SU-DHL-6 (cell line): Measurements from ENCODE around the gene SCCPDH.

Experiments
- EZH2phosphoT487 ChIP-seq: fragments of 200-600 bp; sonication (generic), shearing (Covaris generic); conservative IDR thresholded peaks from 2 replicates; pipeline ENCODE4 v1.6.1; 2018; ENCODE audit warnings: mild to moderate bottlenecking, antibody characterized with exemption, low read length, moderate library complexity, mixed read lengths
- TF ChIP-seq, protein P1 (sequence below): fragments of 200-600 bp; sonication (generic); IDR thresholded peaks from one replicate; pipeline ENCODE4 v1.5.1; 2017; ENCODE audit warnings: antibody characterized with exemption, mild to moderate bottlenecking, low read length, moderate library complexity; ENCODE audit not compliant: insufficient read depth, poor library complexity, severe bottlenecking

DNA sequence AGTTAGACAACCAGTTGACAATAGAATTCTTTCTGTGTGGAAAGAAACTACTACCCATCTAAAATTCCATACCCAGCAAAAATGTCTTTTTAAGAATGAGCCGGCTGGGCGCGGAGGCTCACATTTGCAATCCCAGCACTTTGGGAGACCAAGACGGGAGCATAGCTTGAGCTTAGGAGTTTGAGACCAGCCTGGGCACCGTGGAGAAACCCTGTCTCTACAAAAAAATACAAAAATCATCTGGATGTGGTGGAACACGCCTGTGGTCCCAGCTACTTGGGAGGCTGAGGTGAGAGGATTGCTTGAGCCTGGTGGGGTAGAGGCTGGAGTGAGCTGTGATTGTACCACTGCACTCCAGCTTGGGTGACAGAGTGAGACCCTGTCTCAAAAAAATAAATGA lies 79.2 kb downstream of the SCCPDH start:
- TF ChIP-seq, protein P1, sequence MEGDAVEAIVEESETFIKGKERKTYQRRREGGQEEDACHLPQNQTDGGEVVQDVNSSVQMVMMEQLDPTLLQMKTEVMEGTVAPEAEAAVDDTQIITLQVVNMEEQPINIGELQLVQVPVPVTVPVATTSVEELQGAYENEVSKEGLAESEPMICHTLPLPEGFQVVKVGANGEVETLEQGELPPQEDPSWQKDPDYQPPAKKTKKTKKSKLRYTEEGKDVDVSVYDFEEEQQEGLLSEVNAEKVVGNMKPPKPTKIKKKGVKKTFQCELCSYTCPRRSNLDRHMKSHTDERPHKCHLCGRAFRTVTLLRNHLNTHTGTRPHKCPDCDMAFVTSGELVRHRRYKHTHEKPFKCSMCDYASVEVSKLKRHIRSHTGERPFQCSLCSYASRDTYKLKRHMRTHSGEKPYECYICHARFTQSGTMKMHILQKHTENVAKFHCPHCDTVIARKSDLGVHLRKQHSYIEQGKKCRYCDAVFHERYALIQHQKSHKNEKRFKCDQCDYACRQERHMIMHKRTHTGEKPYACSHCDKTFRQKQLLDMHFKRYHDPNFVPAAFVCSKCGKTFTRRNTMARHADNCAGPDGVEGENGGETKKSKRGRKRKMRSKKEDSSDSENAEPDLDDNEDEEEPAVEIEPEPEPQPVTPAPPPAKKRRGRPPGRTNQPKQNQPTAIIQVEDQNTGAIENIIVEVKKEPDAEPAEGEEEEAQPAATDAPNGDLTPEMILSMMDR = no peak
- no peak for TF ChIP-seq EZH2phosphoT487
